NCI-H774 (cell line): ENCODE data around the gene FGGY.
"Not testable (repeated sequence)": the region's sequence is repeated elsewhere in the genome, so short reads cannot be mapped to it uniquely, and the experiment has no call there.

Experiments used
- DNase-seq: peaks from one replicate; lab custom pipeline; 2025; lab: John Stamatoyannopoulos, UW

The FGGY gene

GRCh38 chr1:59549066-59549837, 252.4 kb downstream of the FGGY start:
- no peak for DNase-seq

- DNase-seq, result no peak
Measured at GRCh38 chr1:59549903-59550302, 253.0 kb downstream of the FGGY start.

GRCh38 chr1:59552007-59552406, 255.1 kb downstream of the FGGY start:
- no peak for DNase-seq

- no peak for DNase-seq
Measured at GRCh38 chr1:59553371-59553770, 256.5 kb downstream of the FGGY start.

- no peak for DNase-seq
Measured at GRCh38 chr1:59554011-59554663, 257.2 kb downstream of the FGGY start.

GRCh38 chr1:59554752-59555151, 257.9 kb downstream of the FGGY start:
- no peak for DNase-seq

- DNase-seq, result no peak
Measured at GRCh38 chr1:59556398-59556797, 259.5 kb downstream of the FGGY start.

- no peak for DNase-seq
Measured at GRCh38 chr1:59556802-59557548, 260.1 kb downstream of the FGGY start.

GRCh38 chr1:59557549-59557885, 260.6 kb downstream of the FGGY start:
- no peak for DNase-seq

GRCh38 chr1:59558580-59558979, 261.7 kb downstream of the FGGY start:
- DNase-seq, result not testable (repeated sequence)

GRCh38 chr1:59560807-59561450, 264.0 kb downstream of the FGGY start:
- no peak for DNase-seq

- no peak for DNase-seq
Measured at GRCh38 chr1:59561796-59562195, 264.9 kb downstream of the FGGY start.

GRCh38 chr1:59564192-59564891, 267.4 kb downstream of the FGGY start:
- no peak for DNase-seq

- no peak for DNase-seq
Measured at GRCh38 chr1:59565611-59566410, 268.9 kb downstream of the FGGY start.

GRCh38 chr1:59568158-59568935, 271.5 kb downstream of the FGGY start:
- no peak for DNase-seq

- no peak for DNase-seq
Measured at GRCh38 chr1:59569198-59569597, 272.3 kb downstream of the FGGY start.

GRCh38 chr1:59570524-59570923, 273.6 kb downstream of the FGGY start:
- DNase-seq, result peak; percentile 22

GRCh38 chr1:59574085-59574484, 277.2 kb downstream of the FGGY start:
- DNase-seq, result no peak

GRCh38 chr1:59577774-59578173, 280.9 kb downstream of the FGGY start:
- DNase-seq, result no peak

GRCh38 chr1:59579222-59579621, 282.3 kb downstream of the FGGY start:
- no peak for DNase-seq
